ENCODE data around the gene SLC26A3.

SLC26A3 gene

DNA sequence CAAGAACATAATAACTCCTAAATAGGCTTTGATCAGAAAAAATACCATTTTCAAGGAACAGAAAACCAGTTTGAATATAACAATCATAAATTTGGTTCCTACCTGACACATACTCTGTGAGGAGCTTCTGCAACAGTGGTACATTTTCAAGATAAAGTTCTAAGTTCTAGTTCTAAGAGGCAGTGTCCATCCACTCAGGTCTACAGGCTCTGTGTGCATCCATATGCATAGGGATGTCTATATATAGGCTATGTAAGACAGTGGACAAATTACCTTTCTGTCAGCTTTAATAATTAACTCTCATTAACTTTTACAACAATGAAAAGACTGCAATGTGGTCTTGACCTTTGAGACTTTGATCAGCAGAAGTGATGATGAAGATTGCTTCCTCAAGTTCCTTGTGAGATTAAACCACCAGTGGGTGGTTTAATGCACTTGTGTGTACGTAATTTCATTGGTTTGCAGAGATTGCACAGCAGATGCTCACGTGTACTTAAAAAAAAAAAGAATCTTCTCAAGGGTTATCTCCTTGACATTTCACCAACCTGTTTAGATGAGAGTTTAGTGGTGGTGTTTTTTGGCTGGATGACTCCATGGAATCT lies at the start of gene SLC26A3:
Gene SLC26A3, minus strand, starts transcription at position 215 of the 602 bp plus-strand sequence. CDS start 8,714 bp downstream, outside the sequence.
- Histone ChIP-seq H3K9me3 (ENCODE audit: control insufficient read depth, insufficient read depth, low read depth, low read length) (no peaks in the 10 kb centered on the region), H3K4me1 (ENCODE audit: control insufficient read depth, insufficient read depth, low read length) (no peaks in the 10 kb centered on the region), H3K27ac (ENCODE audit: extremely low read depth, low read depth, low read length) (no peak within 1 kb of the TSS), H3K4me3 (ENCODE audit: low read depth, low read length) (no peak within 1 kb of the TSS), H3K36me3 (ENCODE audit: control insufficient read depth in 2 of 2, insufficient read depth in 1 of 2, low read length in 2 of 2) (no peaks in the 10 kb centered on the region)
- TF ChIP-seq ZNF785 (tag by site-specific recombination; IDR thresholded peaks at IDR 0.05), result no peak
- TF ChIP-seq, protein P1, sequence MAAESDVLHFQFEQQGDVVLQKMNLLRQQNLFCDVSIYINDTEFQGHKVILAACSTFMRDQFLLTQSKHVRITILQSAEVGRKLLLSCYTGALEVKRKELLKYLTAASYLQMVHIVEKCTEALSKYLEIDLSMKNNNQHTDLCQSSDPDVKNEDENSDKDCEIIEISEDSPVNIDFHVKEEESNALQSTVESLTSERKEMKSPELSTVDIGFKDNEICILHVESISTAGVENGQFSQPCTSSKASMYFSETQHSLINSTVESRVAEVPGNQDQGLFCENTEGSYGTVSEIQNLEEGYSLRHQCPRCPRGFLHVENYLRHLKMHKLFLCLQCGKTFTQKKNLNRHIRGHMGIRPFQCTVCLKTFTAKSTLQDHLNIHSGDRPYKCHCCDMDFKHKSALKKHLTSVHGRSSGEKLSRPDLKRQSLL (tag by site-specific recombination; IDR thresholded peaks at IDR 0.05), result no peak
- no peak for TF ChIP-seq ZBTB21 (tag by site-specific recombination; IDR thresholded peaks at IDR 0.05)
- no peak for TF ChIP-seq REPIN1 (tag by site-specific recombination; IDR thresholded peaks at IDR 0.05; ENCODE audit: low read depth)
- TF ChIP-seq ZNF2 (tag by site-specific recombination; IDR thresholded peaks at IDR 0.05), result no peak
- TF ChIP-seq ZNF513 (tag by site-specific recombination; IDR thresholded peaks at IDR 0.05), result no peak
- CTCF ChIA-PET, result interaction anchor here (1.2 kb wide), 1 partner anchor 72 kb away, joined by 3 read pairs; no protein-coding TSS in a partner anchor
- POLR2A ChIA-PET, result no interaction called here

- CTCF ChIA-PET, result interaction anchor here (0.6 kb wide), 1 partner anchor 16 kb away, joined by 3 read pairs; no protein-coding TSS in a partner anchor
- TF ChIP-seq BCL6B (tag by site-specific recombination; IDR thresholded peaks at IDR 0.05) (no peak), ZNF324 (tag by site-specific recombination; IDR thresholded peaks at IDR 0.05) (no peak), ZNF544 (tag by site-specific recombination; IDR thresholded peaks at IDR 0.05) (no peak), ZNF433 (tag by site-specific recombination; IDR thresholded peaks at IDR 0.05; ENCODE audit: low read depth) (no peak), ZNF514 (tag by site-specific recombination; IDR thresholded peaks at IDR 0.05) (no peak), ZNF623 (tag by site-specific recombination; IDR thresholded peaks at IDR 0.05) (no peak), GLIS2 (tag by site-specific recombination; IDR thresholded peaks at IDR 0.05) (no peak), ZNF701 (tag by site-specific recombination; IDR thresholded peaks at IDR 0.05) (no peak), ZNF555 (tag by site-specific recombination; conservative IDR thresholded peaks at IDR 0.05) (no peak), ZNF302 (tag by site-specific recombination; IDR thresholded peaks at IDR 0.05; ENCODE audit: low read depth) (no peak), SETDB1 (IDR thresholded peaks at IDR 0.05; ENCODE audit: insufficient read length, low read length) (no peak), TCF7L2 (IDR thresholded peaks at IDR 0.05; ENCODE audit: borderline replicate concordance, low read depth, low read length) (no peak), ZNF488 (tag by site-specific recombination; IDR thresholded peaks at IDR 0.05) (no peak), ZNF548 (tag by site-specific recombination; IDR thresholded peaks at IDR 0.05) (no peak)
- TF ChIP-seq, protein P1 (tag by site-specific recombination; IDR thresholded peaks at IDR 0.05), result no peak
- TF ChIP-seq, protein P2, sequence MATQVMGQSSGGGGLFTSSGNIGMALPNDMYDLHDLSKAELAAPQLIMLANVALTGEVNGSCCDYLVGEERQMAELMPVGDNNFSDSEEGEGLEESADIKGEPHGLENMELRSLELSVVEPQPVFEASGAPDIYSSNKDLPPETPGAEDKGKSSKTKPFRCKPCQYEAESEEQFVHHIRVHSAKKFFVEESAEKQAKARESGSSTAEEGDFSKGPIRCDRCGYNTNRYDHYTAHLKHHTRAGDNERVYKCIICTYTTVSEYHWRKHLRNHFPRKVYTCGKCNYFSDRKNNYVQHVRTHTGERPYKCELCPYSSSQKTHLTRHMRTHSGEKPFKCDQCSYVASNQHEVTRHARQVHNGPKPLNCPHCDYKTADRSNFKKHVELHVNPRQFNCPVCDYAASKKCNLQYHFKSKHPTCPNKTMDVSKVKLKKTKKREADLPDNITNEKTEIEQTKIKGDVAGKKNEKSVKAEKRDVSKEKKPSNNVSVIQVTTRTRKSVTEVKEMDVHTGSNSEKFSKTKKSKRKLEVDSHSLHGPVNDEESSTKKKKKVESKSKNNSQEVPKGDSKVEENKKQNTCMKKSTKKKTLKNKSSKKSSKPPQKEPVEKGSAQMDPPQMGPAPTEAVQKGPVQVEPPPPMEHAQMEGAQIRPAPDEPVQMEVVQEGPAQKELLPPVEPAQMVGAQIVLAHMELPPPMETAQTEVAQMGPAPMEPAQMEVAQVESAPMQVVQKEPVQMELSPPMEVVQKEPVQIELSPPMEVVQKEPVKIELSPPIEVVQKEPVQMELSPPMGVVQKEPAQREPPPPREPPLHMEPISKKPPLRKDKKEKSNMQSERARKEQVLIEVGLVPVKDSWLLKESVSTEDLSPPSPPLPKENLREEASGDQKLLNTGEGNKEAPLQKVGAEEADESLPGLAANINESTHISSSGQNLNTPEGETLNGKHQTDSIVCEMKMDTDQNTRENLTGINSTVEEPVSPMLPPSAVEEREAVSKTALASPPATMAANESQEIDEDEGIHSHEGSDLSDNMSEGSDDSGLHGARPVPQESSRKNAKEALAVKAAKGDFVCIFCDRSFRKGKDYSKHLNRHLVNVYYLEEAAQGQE (tag by site-specific recombination; IDR thresholded peaks at IDR 0.05), result no peak
- TF ChIP-seq, protein P3, sequence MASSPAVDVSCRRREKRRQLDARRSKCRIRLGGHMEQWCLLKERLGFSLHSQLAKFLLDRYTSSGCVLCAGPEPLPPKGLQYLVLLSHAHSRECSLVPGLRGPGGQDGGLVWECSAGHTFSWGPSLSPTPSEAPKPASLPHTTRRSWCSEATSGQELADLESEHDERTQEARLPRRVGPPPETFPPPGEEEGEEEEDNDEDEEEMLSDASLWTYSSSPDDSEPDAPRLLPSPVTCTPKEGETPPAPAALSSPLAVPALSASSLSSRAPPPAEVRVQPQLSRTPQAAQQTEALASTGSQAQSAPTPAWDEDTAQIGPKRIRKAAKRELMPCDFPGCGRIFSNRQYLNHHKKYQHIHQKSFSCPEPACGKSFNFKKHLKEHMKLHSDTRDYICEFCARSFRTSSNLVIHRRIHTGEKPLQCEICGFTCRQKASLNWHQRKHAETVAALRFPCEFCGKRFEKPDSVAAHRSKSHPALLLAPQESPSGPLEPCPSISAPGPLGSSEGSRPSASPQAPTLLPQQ (tag by site-specific recombination; IDR thresholded peaks at IDR 0.05), result no peak
- Histone ChIP-seq H3K36me3 (ENCODE audit: control insufficient read depth in 2 of 2, insufficient read depth in 1 of 2, low read length in 2 of 2) (no peaks in the 10 kb centered on the region), H3K9me3 (ENCODE audit: control insufficient read depth, insufficient read depth, low read depth, low read length) (no peaks in the 10 kb centered on the region), H3K27ac (ENCODE audit: extremely low read depth, low read depth, low read length) (no peak overlapping the region), H3K4me3 (ENCODE audit: low read depth, low read length) (no peak overlapping the region), H3K4me1 (ENCODE audit: control insufficient read depth, insufficient read depth, low read length) (no peaks in the 10 kb centered on the region)
- POLR2A ChIA-PET, result no interaction called here
These were observed 47.6 kb upstream of the SLC26A3 start for GRCh38 chr7:107850643-107851042.

Measured in HEK293 (cell line).